HS-27A (cell line): Measurements from ENCODE around the gene BCS1L.

ENCODE experiments used
- DNase-seq: peaks from one replicate; pipeline ENCODE4 v3.0.0-alpha.2; 2012; ENCODE audit warnings: low read depth, missing footprints

BCS1L gene

GRCh38 chr2:218659258-218659987, at the start of gene BCS1L, which contains the start of gene ZNF142:
TSS of gene BCS1L (plus strand) at chr2:218659683. CDS start at chr2:218660988, 1,305 bp downstream.
TSS of gene ZNF142 (minus strand) at chr2:218659623. CDS start at chr2:218656429, 3,194 bp downstream.
- peak; percentile 61 for DNase-seq

GRCh38 chr2:218615868-218616315, 43.6 kb upstream of the BCS1L start:
- no peak for DNase-seq

GRCh38 chr2:218618102-218618860, 41.2 kb upstream of the BCS1L start:
- DNase-seq = no peak

GRCh38 chr2:218621007-218621406, 38.5 kb upstream of the BCS1L start:
- DNase-seq = no peak

GRCh38 chr2:218622606-218623365, 36.7 kb upstream of the BCS1L start:
- no peak for DNase-seq

- DNase-seq = no peak
Observed at GRCh38 chr2:218623366-218623705, 36.1 kb upstream of the BCS1L start.

GRCh38 chr2:218626369-218626768, 33.1 kb upstream of the BCS1L start:
- no peak for DNase-seq

- DNase-seq = no peak
Observed at GRCh38 chr2:218627939-218628338, 31.5 kb upstream of the BCS1L start.

GRCh38 chr2:218631837-218632236, 27.6 kb upstream of the BCS1L start:
- DNase-seq = no peak

GRCh38 chr2:218635719-218636118, 23.8 kb upstream of the BCS1L start:
- no peak for DNase-seq

- DNase-seq = no peak
Observed at GRCh38 chr2:218638372-218638771, 21.1 kb upstream of the BCS1L start.

GRCh38 chr2:218642121-218642656, 17.3 kb upstream of the BCS1L start:
- DNase-seq = no peak

GRCh38 chr2:218642786-218643185, 16.7 kb upstream of the BCS1L start:
- DNase-seq = no peak

- DNase-seq = no peak
Observed at GRCh38 chr2:218643751-218644310, 15.7 kb upstream of the BCS1L start.

GRCh38 chr2:218644721-218645120, 14.8 kb upstream of the BCS1L start:
- DNase-seq = no peak

- no peak for DNase-seq
Observed at GRCh38 chr2:218645126-218645525, 14.4 kb upstream of the BCS1L start.

GRCh38 chr2:218648088-218648786, 11.2 kb upstream of the BCS1L start:
- no peak for DNase-seq

GRCh38 chr2:218648787-218649100, 10.7 kb upstream of the BCS1L start:
- no peak for DNase-seq

- DNase-seq = no peak
Observed at GRCh38 chr2:218655751-218656150, 3.7 kb upstream of the BCS1L start.

GRCh38 chr2:218658671-218659257, 719 bp upstream of the BCS1L start:
- DNase-seq = no peak

- DNase-seq = no peak
Observed at GRCh38 chr2:218659988-218660358, 490 bp downstream of the BCS1L start.
